Measurements from ENCODE around the gene USP9Y.

The USP9Y gene

DNA sequence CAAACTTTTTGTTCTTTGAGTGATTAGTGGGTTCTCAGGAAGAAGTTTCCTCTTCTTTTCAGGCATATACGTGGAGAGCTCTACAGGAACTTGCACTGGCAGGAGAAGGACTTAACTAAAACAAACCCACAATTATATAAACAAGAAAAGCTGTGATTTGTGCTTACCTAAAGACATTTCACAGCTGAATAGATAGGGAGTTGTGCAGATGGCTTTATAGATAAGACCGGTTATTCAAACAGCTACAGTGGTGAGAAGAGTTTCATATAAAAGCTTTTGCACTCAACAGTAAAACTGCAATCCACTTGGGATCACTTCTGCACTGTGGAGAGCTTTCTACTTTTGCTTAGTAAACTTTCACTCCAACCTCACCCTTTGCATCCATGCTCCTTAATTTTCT is 197.6 kb downstream of the USP9Y start:
- Histone ChIP-seq H3K4ac (ENCODE audit: low read depth, low read length) (no peak overlapping the region), H3K27ac (ENCODE audit: low read depth, low read length) (no peak overlapping the region), H2BK12ac (ENCODE audit: low read length) (no peak overlapping the region), H2BK120ac (ENCODE audit: insufficient read depth, low read length, poor library complexity) (no peak overlapping the region), H2BK5ac (ENCODE audit: low read depth, low read length, poor library complexity) (no peak overlapping the region), H3K9ac (ENCODE audit: low read length) (no peak overlapping the region), H4K91ac (ENCODE audit: low read depth, low read length) (no peak overlapping the region), H3K36me3 (ENCODE audit: control insufficient read depth in 1 of 2, insufficient read depth in 2 of 2, low read length in 2 of 2) (no peaks in the 10 kb centered on the region), H3K18ac (ENCODE audit: low read length) (no peak overlapping the region), H4K8ac (ENCODE audit: low read depth, low read length) (no peak overlapping the region), H3K27me3 (ENCODE audit: insufficient read depth, low read length) (no peaks in the 10 kb centered on the region), H3K4me3 (ENCODE audit: low read depth, low read length) (no peak overlapping the region), H2AK5ac (ENCODE audit: low read length) (no peak overlapping the region), H3K23ac (ENCODE audit: low read length) (no peak overlapping the region), H3K9me3 (ENCODE audit: insufficient read depth, low read depth, low read length) (no peaks in the 10 kb centered on the region), H3K4me2 (ENCODE audit: low read length) (no peak overlapping the region), H3K4me1 (ENCODE audit: control insufficient read depth in 1 of 2, insufficient read depth in 2 of 2, low read length in 2 of 2) (no peaks in the 10 kb centered on the region), H3K14ac (ENCODE audit: low read length) (no peak overlapping the region), H3K79me2 (ENCODE audit: control insufficient read depth, insufficient read depth, low read length, poor library complexity) (no peaks in the 10 kb centered on the region), H3K79me1 (ENCODE audit: low read length) (no peaks in the 10 kb centered on the region), H4K12ac (ENCODE audit: low read depth, low read length) (no peak overlapping the region), H2AFZ (ENCODE audit: insufficient read depth, low read length, poor library complexity) (no peak overlapping the region)
- DNase-seq = no peak
- WGBS (ENCODE audit: extremely low coverage, insufficient coverage, insufficient read length) = no CpG with 5 or more reads among the region's 2 CpGs

DNA sequence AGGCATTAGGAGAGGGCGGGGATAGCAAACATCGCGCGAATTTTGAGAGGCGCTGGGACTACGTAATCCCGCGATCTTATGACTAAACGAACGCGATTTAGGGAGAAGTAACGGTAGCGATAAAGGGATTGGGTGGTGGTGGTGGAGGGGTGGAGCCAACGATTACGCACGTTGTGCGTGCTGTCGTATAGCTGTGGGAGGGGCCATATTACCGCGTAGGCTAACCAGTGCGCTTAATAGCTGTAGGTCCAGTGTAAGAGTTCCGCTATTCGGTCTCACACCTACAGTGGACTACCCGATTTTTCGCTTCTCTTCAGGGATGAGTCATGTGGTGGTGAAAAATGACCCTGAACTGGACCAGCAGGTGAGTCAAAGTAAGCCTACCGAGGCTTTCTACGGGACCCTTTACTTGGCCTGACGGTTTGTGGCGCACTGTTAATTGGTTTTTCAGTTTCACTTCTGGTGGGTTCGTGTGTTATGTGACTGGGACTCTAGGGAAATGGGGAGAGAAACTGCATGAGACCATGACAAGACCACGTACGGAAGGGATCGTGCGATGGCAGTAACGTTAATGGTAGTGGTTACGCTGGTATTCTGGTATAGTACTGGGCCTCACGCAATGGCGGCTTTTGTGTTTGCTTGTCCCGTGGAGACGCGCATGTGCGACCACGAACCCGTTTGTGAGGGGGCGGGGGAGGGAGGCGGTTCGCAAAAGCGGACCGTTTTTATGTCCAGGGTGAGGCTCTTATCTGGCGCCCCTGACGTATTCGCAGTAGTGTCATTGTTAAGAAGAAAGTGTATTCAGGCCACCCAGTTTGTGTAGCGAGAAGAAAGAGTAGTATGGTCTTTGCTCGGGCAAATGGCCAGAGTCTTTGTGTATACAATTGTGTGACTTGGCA is 203.8 kb downstream of the USP9Y start, which contains the start of gene DDX3Y:
DDX3Y (plus strand) TSS at position 251 of the 899 bp plus-strand sequence; CDS start at position 320, 69 bp downstream.
- Histone ChIP-seq H3K4ac (ENCODE audit: low read depth, low read length) (peak within 1 kb of the TSS; percentile 21), H3K14ac (ENCODE audit: low read length) (peak within 1 kb of the TSS; percentile 16), H3K27ac (ENCODE audit: low read depth, low read length) (peak within 1 kb of the TSS; percentile 79), H2BK5ac (ENCODE audit: low read depth, low read length, poor library complexity) (peak within 1 kb of the TSS; percentile 60), H3K27me3 (ENCODE audit: insufficient read depth, low read length) (no peaks in the 10 kb centered on the region), H3K36me3 (ENCODE audit: control insufficient read depth in 1 of 2, insufficient read depth in 2 of 2, low read length in 2 of 2) (no peaks in the 10 kb centered on the region), H3K4me2 (ENCODE audit: low read length) (peak within 1 kb of the TSS; percentile 57), H3K18ac (ENCODE audit: low read length) (no peak within 1 kb of the TSS), H4K8ac (ENCODE audit: low read depth, low read length) (peak within 1 kb of the TSS; percentile 87), H3K79me1 (ENCODE audit: low read length) (peaks cover 5% of the 10 kb centered on the region), H3K4me1 (ENCODE audit: control insufficient read depth in 1 of 2, insufficient read depth in 2 of 2, low read length in 2 of 2) (no peaks in the 10 kb centered on the region), H4K91ac (ENCODE audit: low read depth, low read length) (peak within 1 kb of the TSS; percentile 53), H4K12ac (ENCODE audit: low read depth, low read length) (peak within 1 kb of the TSS; percentile 44), H3K9me3 (ENCODE audit: insufficient read depth, low read depth, low read length) (no peaks in the 10 kb centered on the region), H3K79me2 (ENCODE audit: control insufficient read depth, insufficient read depth, low read length, poor library complexity) (peaks cover 2% of the 10 kb centered on the region), H3K23ac (ENCODE audit: low read length) (no peak within 1 kb of the TSS), H3K9ac (ENCODE audit: low read length) (peak within 1 kb of the TSS; percentile 76), H2AK5ac (ENCODE audit: low read length) (peak within 1 kb of the TSS; percentile 15), H2BK12ac (ENCODE audit: low read length) (no peak within 1 kb of the TSS), H2AFZ (ENCODE audit: insufficient read depth, low read length, poor library complexity) (peak within 1 kb of the TSS; percentile 18), H2BK120ac (ENCODE audit: insufficient read depth, low read length, poor library complexity) (no peak within 1 kb of the TSS), H3K4me3 (ENCODE audit: low read depth, low read length) (peak within 1 kb of the TSS; percentile 87)
- no CpG with 5 or more reads among the region's 54 CpGs for WGBS (ENCODE audit: extremely low coverage, insufficient coverage, insufficient read length)
- DNase-seq = peak in 1 of 2 donors; percentile 84

DNA sequence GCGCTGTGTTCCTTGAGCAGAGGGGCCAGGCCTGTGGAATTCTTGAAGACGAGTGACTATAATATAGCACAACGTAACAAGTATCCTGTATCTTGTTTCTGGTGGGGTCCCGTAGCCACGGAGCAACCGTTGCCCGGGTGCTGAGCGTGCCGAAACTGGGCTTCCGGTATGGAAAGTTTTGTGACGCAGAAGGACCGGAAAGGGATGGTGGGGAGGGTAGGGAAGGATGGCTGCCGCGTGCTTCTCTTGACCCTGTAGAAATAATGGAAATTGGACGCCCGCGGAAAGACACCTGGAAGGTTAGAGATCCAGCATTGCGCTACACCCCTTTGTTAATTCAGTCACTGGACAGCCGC is 204.5 kb downstream of the USP9Y start:
- Histone ChIP-seq H3K23ac (ENCODE audit: low read length) (no peak overlapping the region), H2BK12ac (ENCODE audit: low read length) (no peak overlapping the region), H2AFZ (ENCODE audit: insufficient read depth, low read length, poor library complexity) (peak overlapping the region; percentile 18), H4K91ac (ENCODE audit: low read depth, low read length) (peak overlapping the region; percentile 53), H3K9ac (ENCODE audit: low read length) (peak overlapping the region; percentile 76), H2AK5ac (ENCODE audit: low read length) (no peak overlapping the region), H3K79me2 (ENCODE audit: control insufficient read depth, insufficient read depth, low read length, poor library complexity) (peaks cover 2% of the 10 kb centered on the region), H2BK120ac (ENCODE audit: insufficient read depth, low read length, poor library complexity) (no peak overlapping the region), H3K4ac (ENCODE audit: low read depth, low read length) (no peak overlapping the region), H3K4me1 (ENCODE audit: control insufficient read depth in 1 of 2, insufficient read depth in 2 of 2, low read length in 2 of 2) (no peaks in the 10 kb centered on the region), H4K8ac (ENCODE audit: low read depth, low read length) (peak overlapping the region; percentile 58), H3K4me3 (ENCODE audit: low read depth, low read length) (peak overlapping the region; percentile 87), H3K27me3 (ENCODE audit: insufficient read depth, low read length) (no peaks in the 10 kb centered on the region), H3K14ac (ENCODE audit: low read length) (peak overlapping the region; percentile 16), H2BK5ac (ENCODE audit: low read depth, low read length, poor library complexity) (peak overlapping the region; percentile 60), H3K18ac (ENCODE audit: low read length) (no peak overlapping the region), H3K4me2 (ENCODE audit: low read length) (peak overlapping the region; percentile 57), H4K12ac (ENCODE audit: low read depth, low read length) (peak overlapping the region; percentile 44), H3K27ac (ENCODE audit: low read depth, low read length) (peak overlapping the region; percentile 79), H3K79me1 (ENCODE audit: low read length) (peaks cover 5% of the 10 kb centered on the region), H3K36me3 (ENCODE audit: control insufficient read depth in 1 of 2, insufficient read depth in 2 of 2, low read length in 2 of 2) (no peaks in the 10 kb centered on the region), H3K9me3 (ENCODE audit: insufficient read depth, low read depth, low read length) (no peaks in the 10 kb centered on the region)
- WGBS (ENCODE audit: extremely low coverage, insufficient coverage, insufficient read length) = no CpG with 5 or more reads among the region's 19 CpGs
- peak in 1 of 2 donors; percentile 50 for DNase-seq

DNA sequence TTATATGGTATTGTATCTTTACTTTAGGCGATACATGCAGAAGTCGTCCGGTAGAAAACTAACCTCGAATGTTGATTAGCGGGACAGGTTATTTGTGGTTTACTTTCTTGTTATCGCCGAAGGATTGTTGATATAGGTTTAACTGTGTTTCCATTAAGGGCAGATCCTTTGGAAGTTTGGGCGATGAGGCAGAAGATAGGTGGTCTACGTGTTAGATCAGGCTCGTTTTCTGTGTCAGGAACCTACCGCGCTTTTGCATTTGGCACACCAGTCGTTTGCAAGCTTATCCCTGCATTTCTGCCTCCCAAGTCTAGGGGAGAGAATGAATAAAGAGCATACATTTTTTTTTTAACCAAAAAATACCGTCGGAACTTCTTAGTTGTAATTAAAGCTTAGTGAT is 204.9 kb downstream of the USP9Y start:
- Histone ChIP-seq H3K79me2 (ENCODE audit: control insufficient read depth, insufficient read depth, low read length, poor library complexity) (peaks cover 2% of the 10 kb centered on the region), H3K4me3 (ENCODE audit: low read depth, low read length) (peak overlapping the region; percentile 87), H3K14ac (ENCODE audit: low read length) (no peak overlapping the region), H2BK5ac (ENCODE audit: low read depth, low read length, poor library complexity) (no peak overlapping the region), H4K12ac (ENCODE audit: low read depth, low read length) (no peak overlapping the region), H3K4me2 (ENCODE audit: low read length) (peak overlapping the region; percentile 57), H3K4me1 (ENCODE audit: control insufficient read depth in 1 of 2, insufficient read depth in 2 of 2, low read length in 2 of 2) (no peaks in the 10 kb centered on the region), H3K27ac (ENCODE audit: low read depth, low read length) (no peak overlapping the region), H2BK12ac (ENCODE audit: low read length) (no peak overlapping the region), H4K8ac (ENCODE audit: low read depth, low read length) (no peak overlapping the region), H3K23ac (ENCODE audit: low read length) (no peak overlapping the region), H3K9me3 (ENCODE audit: insufficient read depth, low read depth, low read length) (no peaks in the 10 kb centered on the region), H2AFZ (ENCODE audit: insufficient read depth, low read length, poor library complexity) (no peak overlapping the region), H2BK120ac (ENCODE audit: insufficient read depth, low read length, poor library complexity) (no peak overlapping the region), H4K91ac (ENCODE audit: low read depth, low read length) (no peak overlapping the region), H3K4ac (ENCODE audit: low read depth, low read length) (no peak overlapping the region), H3K9ac (ENCODE audit: low read length) (no peak overlapping the region), H3K79me1 (ENCODE audit: low read length) (peaks cover 5% of the 10 kb centered on the region), H3K18ac (ENCODE audit: low read length) (no peak overlapping the region), H3K36me3 (ENCODE audit: control insufficient read depth in 1 of 2, insufficient read depth in 2 of 2, low read length in 2 of 2) (no peaks in the 10 kb centered on the region), H2AK5ac (ENCODE audit: low read length) (no peak overlapping the region), H3K27me3 (ENCODE audit: insufficient read depth, low read length) (no peaks in the 10 kb centered on the region)
- WGBS (ENCODE audit: extremely low coverage, insufficient coverage, insufficient read length) = no CpG with 5 or more reads among the region's 15 CpGs
- no peak for DNase-seq
